HEK293T (cell line): Measurements from ENCODE around the gene UNC5B.

ENCODE experiments used
- ARNT ChIP-seq: fragments of 450-650 bp; IDR thresholded peaks from 2 replicates; pipeline ENCODE4 v1.6.1; 2017; ENCODE audit warnings: mild to moderate bottlenecking
- BHLHE40 ChIP-seq: fragments of 450-650 bp; IDR thresholded peaks from 2 replicates; pipeline ENCODE4 v1.6.1; 2016; ENCODE audit warnings: mild to moderate bottlenecking, moderate library complexity, borderline replicate concordance
- ELF4 ChIP-seq: fragments of 450-650 bp; IDR thresholded peaks from 2 replicates; pipeline ENCODE4 v1.6.1; 2017; ENCODE audit warnings: antibody characterized with exemption
- FOXK2 ChIP-seq: fragments of 450-650 bp; IDR thresholded peaks from 2 replicates; pipeline ENCODE4 v1.6.1; 2016; ENCODE audit warnings: mild to moderate bottlenecking
- FOXM1 ChIP-seq: fragments of 450-650 bp; IDR thresholded peaks from 2 replicates; pipeline ENCODE4 v1.6.1; 2017; ENCODE audit warnings: mild to moderate bottlenecking, borderline replicate concordance
- NFRKB ChIP-seq: fragments of 450-650 bp; IDR thresholded peaks from 2 replicates; pipeline ENCODE4 v1.6.1; 2016; ENCODE audit warnings: mild to moderate bottlenecking, moderate library complexity
- PKNOX1 ChIP-seq: fragments of 450-650 bp; IDR thresholded peaks from 2 replicates; pipeline ENCODE4 v1.6.1; 2016
- SP1 ChIP-seq: fragments of 450-650 bp; IDR thresholded peaks from 2 replicates; pipeline ENCODE4 v1.6.1; 2017
- SUZ12 ChIP-seq: fragments of 450-650 bp; IDR thresholded peaks from 2 replicates; pipeline ENCODE4 v1.6.1; 2016; ENCODE audit warnings: mild to moderate bottlenecking
- ZNF384 ChIP-seq: fragments of 450-650 bp; IDR thresholded peaks from 2 replicates; pipeline ENCODE4 v1.6.1; 2016

GRCh38 chr10:71233482-71233892 lies 21.1 kb downstream of the UNC5B start:
- TF ChIP-seq BHLHE40 (no peak), SP1 (no peak), ELF4 (no peak), NFRKB (no peak), FOXM1 (no peak), ZNF384 (no peak), FOXK2 (no peak), PKNOX1 (no peak), SUZ12 (no peak), ARNT (no peak)
